Measurements from ENCODE around the gene KDM5A.

DNA sequence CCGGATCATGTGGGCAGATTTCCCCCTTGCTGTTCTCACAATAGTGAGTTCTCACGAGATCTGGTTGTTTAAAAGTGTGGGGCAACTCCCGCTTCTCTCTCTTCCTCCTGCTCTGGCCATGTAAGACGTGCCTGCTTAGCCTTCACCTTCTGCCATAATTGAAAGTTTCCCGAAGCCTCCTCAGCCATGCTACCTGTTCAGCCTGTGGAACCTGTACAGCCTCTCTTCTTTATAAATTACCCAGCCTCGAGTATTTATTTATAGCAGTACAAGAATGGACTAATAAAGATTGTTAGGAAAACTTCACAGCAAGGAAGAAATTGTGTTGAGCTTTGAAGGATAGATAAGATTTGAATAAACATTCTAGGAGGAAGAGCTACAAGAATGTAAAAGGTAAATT, 52.1 kb downstream of the KDM5A start:
- TF ChIP-seq, protein P1, sequence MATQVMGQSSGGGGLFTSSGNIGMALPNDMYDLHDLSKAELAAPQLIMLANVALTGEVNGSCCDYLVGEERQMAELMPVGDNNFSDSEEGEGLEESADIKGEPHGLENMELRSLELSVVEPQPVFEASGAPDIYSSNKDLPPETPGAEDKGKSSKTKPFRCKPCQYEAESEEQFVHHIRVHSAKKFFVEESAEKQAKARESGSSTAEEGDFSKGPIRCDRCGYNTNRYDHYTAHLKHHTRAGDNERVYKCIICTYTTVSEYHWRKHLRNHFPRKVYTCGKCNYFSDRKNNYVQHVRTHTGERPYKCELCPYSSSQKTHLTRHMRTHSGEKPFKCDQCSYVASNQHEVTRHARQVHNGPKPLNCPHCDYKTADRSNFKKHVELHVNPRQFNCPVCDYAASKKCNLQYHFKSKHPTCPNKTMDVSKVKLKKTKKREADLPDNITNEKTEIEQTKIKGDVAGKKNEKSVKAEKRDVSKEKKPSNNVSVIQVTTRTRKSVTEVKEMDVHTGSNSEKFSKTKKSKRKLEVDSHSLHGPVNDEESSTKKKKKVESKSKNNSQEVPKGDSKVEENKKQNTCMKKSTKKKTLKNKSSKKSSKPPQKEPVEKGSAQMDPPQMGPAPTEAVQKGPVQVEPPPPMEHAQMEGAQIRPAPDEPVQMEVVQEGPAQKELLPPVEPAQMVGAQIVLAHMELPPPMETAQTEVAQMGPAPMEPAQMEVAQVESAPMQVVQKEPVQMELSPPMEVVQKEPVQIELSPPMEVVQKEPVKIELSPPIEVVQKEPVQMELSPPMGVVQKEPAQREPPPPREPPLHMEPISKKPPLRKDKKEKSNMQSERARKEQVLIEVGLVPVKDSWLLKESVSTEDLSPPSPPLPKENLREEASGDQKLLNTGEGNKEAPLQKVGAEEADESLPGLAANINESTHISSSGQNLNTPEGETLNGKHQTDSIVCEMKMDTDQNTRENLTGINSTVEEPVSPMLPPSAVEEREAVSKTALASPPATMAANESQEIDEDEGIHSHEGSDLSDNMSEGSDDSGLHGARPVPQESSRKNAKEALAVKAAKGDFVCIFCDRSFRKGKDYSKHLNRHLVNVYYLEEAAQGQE (IDR thresholded peaks at IDR 0.05; ENCODE audit: insufficient replicate concordance, low read depth): no peak
- TF ChIP-seq, protein P2, sequence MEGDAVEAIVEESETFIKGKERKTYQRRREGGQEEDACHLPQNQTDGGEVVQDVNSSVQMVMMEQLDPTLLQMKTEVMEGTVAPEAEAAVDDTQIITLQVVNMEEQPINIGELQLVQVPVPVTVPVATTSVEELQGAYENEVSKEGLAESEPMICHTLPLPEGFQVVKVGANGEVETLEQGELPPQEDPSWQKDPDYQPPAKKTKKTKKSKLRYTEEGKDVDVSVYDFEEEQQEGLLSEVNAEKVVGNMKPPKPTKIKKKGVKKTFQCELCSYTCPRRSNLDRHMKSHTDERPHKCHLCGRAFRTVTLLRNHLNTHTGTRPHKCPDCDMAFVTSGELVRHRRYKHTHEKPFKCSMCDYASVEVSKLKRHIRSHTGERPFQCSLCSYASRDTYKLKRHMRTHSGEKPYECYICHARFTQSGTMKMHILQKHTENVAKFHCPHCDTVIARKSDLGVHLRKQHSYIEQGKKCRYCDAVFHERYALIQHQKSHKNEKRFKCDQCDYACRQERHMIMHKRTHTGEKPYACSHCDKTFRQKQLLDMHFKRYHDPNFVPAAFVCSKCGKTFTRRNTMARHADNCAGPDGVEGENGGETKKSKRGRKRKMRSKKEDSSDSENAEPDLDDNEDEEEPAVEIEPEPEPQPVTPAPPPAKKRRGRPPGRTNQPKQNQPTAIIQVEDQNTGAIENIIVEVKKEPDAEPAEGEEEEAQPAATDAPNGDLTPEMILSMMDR (IDR thresholded peaks at IDR 0.05; ENCODE audit: insufficient read depth, low read length): no peak
- TF ChIP-seq POLR2AphosphoS5 (IDR thresholded peaks at IDR 0.05; ENCODE audit: low read depth): no peak

All from HL-60 (cell line).